Mucosa of stomach (tissue), 1 donor: ENCODE measurements around the gene DBNDD1.
"Not testable (repeated sequence)": the region's sequence is repeated elsewhere in the genome, so short reads cannot be mapped to it uniquely, and the experiment has no call there.

Experiments
- H3K27me3 ChIP-seq: one replicate; pipeline ENCODE4 v1.7.0; 2013; ENCODE audit warnings: mild to moderate bottlenecking, low read length; ENCODE audit not compliant: control insufficient read depth, insufficient read depth
- H3K36me3 ChIP-seq: one replicate; pipeline ENCODE4 v1.7.0; 2013; ENCODE audit warnings: low read length; ENCODE audit not compliant: control insufficient read depth, insufficient read depth
- H3K4me1 ChIP-seq: one replicate; pipeline ENCODE4 v1.7.0; 2013; ENCODE audit warnings: mild to moderate bottlenecking, low read length; ENCODE audit not compliant: control insufficient read depth, insufficient read depth
- H3K4me3 ChIP-seq: one replicate; pipeline ENCODE4 v1.7.0; 2013; ENCODE audit warnings: low read length
- H3K9ac ChIP-seq: one replicate; pipeline ENCODE4 v1.7.0; 2013; ENCODE audit warnings: mild to moderate bottlenecking, low read length, moderate library complexity
- H3K9me3 ChIP-seq: one replicate; pipeline ENCODE4 v1.7.0; 2013; ENCODE audit warnings: mild to moderate bottlenecking, low read length, moderate library complexity; ENCODE audit not compliant: control insufficient read depth
- donor health status: Pancreatic carcinoma.

Gene DBNDD1

GRCh38 chr16:90005956-90006663 is 13.1 kb downstream of the DBNDD1 start:
- no peaks in the 10 kb centered on the region for H3K9me3 ChIP-seq
- H3K36me3 ChIP-seq, result no peaks in the 10 kb centered on the region
- H3K27me3 ChIP-seq, result no peaks in the 10 kb centered on the region
- H3K9ac ChIP-seq, result no peak overlapping the region
- H3K4me3 ChIP-seq, result no peak overlapping the region
- no peaks in the 10 kb centered on the region for H3K4me1 ChIP-seq

GRCh38 chr16:90004577-90004976 is 14.7 kb downstream of the DBNDD1 start:
- Histone ChIP-seq H3K9ac (no peak overlapping the region), H3K4me1 (peaks cover 4% of the 10 kb centered on the region), H3K27me3 (no peaks in the 10 kb centered on the region), H3K4me3 (no peak overlapping the region), H3K9me3 (no peaks in the 10 kb centered on the region), H3K36me3 (no peaks in the 10 kb centered on the region)

- H3K9me3 ChIP-seq, result no peaks in the 10 kb centered on the region
- H3K9ac ChIP-seq, result no peak overlapping the region
- no peaks in the 10 kb centered on the region for H3K27me3 ChIP-seq
- H3K4me1 ChIP-seq, result peaks cover 4% of the 10 kb centered on the region
- H3K4me3 ChIP-seq, result no peak overlapping the region
- no peaks in the 10 kb centered on the region for H3K36me3 ChIP-seq
These were observed 16.5 kb downstream of the DBNDD1 start for GRCh38 chr16:90002759-90003158.

- H3K9ac ChIP-seq, result no peak overlapping the region
These were observed 17.3 kb downstream of the DBNDD1 start for GRCh38 chr16:90001761-90002503.

GRCh38 chr16:90000733-90001427 is 18.4 kb downstream of the DBNDD1 start:
- Histone ChIP-seq H3K27me3 (no peaks in the 10 kb centered on the region), H3K36me3 (no peaks in the 10 kb centered on the region), H3K4me3 (no peak overlapping the region), H3K9me3 (no peaks in the 10 kb centered on the region), H3K4me1 (peaks cover 4% of the 10 kb centered on the region), H3K9ac (no peak overlapping the region)

More at GRCh38 chr16:90001761-90002503, 17.3 kb downstream of the DBNDD1 start:
- Histone ChIP-seq H3K4me1 (peaks cover 4% of the 10 kb centered on the region), H3K4me3 (no peak overlapping the region), H3K36me3 (no peaks in the 10 kb centered on the region), H3K27me3 (no peaks in the 10 kb centered on the region), H3K9me3 (no peaks in the 10 kb centered on the region)

GRCh38 chr16:89999831-90000574 is 19.3 kb downstream of the DBNDD1 start:
- H3K9ac ChIP-seq, result no peak overlapping the region
- H3K36me3 ChIP-seq, result no peaks in the 10 kb centered on the region
- no peak overlapping the region for H3K4me3 ChIP-seq
- no peaks in the 10 kb centered on the region for H3K27me3 ChIP-seq
- peaks cover 4% of the 10 kb centered on the region for H3K4me1 ChIP-seq
- no peaks in the 10 kb centered on the region for H3K9me3 ChIP-seq

GRCh38 chr16:89996178-89996489 is 23.1 kb downstream of the DBNDD1 start:
- H3K9me3 ChIP-seq, result no peaks in the 10 kb centered on the region
- peaks cover 4% of the 10 kb centered on the region for H3K4me1 ChIP-seq
- H3K27me3 ChIP-seq, result no peaks in the 10 kb centered on the region
- H3K4me3 ChIP-seq, result no peak overlapping the region
- H3K9ac ChIP-seq, result no peak overlapping the region
- no peaks in the 10 kb centered on the region for H3K36me3 ChIP-seq

- H3K4me3 ChIP-seq, H3K9ac ChIP-seq, H3K4me1 ChIP-seq, H3K36me3 ChIP-seq, H3K27me3 ChIP-seq, H3K9me3 ChIP-seq: not testable (repeated sequence)
These were observed 23.6 kb downstream of the DBNDD1 start for GRCh38 chr16:89995475-89996177.

GRCh38 chr16:89994721-89995474 is 24.4 kb downstream of the DBNDD1 start:
- H3K27me3 ChIP-seq, H3K4me1 ChIP-seq, H3K9ac ChIP-seq, H3K4me3 ChIP-seq, H3K9me3 ChIP-seq, H3K36me3 ChIP-seq: not testable (repeated sequence)

- no peaks in the 10 kb centered on the region for H3K27me3 ChIP-seq
- no peak overlapping the region for H3K4me3 ChIP-seq
- H3K9ac ChIP-seq, result no peak overlapping the region
- H3K4me1 ChIP-seq, result no peaks in the 10 kb centered on the region
- no peaks in the 10 kb centered on the region for H3K36me3 ChIP-seq
- H3K9me3 ChIP-seq, result no peaks in the 10 kb centered on the region
These were observed 24.9 kb downstream of the DBNDD1 start for GRCh38 chr16:89994389-89994720.

- Histone ChIP-seq H3K9ac (no peak overlapping the region), H3K9me3 (no peaks in the 10 kb centered on the region), H3K27me3 (no peaks in the 10 kb centered on the region), H3K36me3 (no peaks in the 10 kb centered on the region), H3K4me3 (no peak overlapping the region), H3K4me1 (no peaks in the 10 kb centered on the region)
These were observed 25.3 kb downstream of the DBNDD1 start for GRCh38 chr16:89993971-89994370.
